Measurements from ENCODE around the gene PHF2. TPM values are rescaled to one million over a fixed set of nuclear protein-coding genes. Genes with fewer than 3 reads are reported as not detected.
A peak's percentile ranks its signal among the peaks of the same experiment; 100 is the strongest.

PHF2 gene
- total and polyA plus RNA-seq, 7 donors, result 10.9 to 31.9 (median 21.4) TPM

GRCh38 chr9:93572636-93573515, 3.5 kb upstream of the PHF2 start:
- Histone ChIP-seq H3K4me1 (peaks cover 0 to 21% (median 15%) of the 10 kb centered on the region in 4 donors), H3K27me3 (no peaks in the 10 kb centered on the region), H3K27ac (no peak overlapping the region), H3K9me3 (no peaks in the 10 kb centered on the region), H3K36me3 (no peaks in the 10 kb centered on the region), H3K4me3 (no peak overlapping the region)
- DNase-seq, result no peak
- WGBS, 2 donors, result 95% methylated on average over 8 of the region's 8 CpGs
- TF ChIP-seq, protein P1, sequence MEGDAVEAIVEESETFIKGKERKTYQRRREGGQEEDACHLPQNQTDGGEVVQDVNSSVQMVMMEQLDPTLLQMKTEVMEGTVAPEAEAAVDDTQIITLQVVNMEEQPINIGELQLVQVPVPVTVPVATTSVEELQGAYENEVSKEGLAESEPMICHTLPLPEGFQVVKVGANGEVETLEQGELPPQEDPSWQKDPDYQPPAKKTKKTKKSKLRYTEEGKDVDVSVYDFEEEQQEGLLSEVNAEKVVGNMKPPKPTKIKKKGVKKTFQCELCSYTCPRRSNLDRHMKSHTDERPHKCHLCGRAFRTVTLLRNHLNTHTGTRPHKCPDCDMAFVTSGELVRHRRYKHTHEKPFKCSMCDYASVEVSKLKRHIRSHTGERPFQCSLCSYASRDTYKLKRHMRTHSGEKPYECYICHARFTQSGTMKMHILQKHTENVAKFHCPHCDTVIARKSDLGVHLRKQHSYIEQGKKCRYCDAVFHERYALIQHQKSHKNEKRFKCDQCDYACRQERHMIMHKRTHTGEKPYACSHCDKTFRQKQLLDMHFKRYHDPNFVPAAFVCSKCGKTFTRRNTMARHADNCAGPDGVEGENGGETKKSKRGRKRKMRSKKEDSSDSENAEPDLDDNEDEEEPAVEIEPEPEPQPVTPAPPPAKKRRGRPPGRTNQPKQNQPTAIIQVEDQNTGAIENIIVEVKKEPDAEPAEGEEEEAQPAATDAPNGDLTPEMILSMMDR (IDR thresholded peaks at IDR 0.05), result no peak
- TF ChIP-seq POLR2A (IDR thresholded peaks at IDR 0.05) (no peak), EP300 (IDR thresholded peaks at IDR 0.05) (no peak), POLR2AphosphoS5 (IDR thresholded peaks at IDR 0.05) (no peak)
- intact Hi-C loops (cut with DNase I), result no loop called here

GRCh38 chr9:93573516-93573828, 2.9 kb upstream of the PHF2 start:
- no peaks in the 10 kb centered on the region for H3K9me3 ChIP-seq
- peaks cover 0 to 27% (median 21%) of the 10 kb centered on the region in 4 donors for H3K4me1 ChIP-seq
- intact Hi-C loops (cut with DNase I), result no loop called here
- WGBS, 2 donors, result 89 to 96% methylated on average over 3 of the region's 3 CpGs
- no peak for DNase-seq
- H3K36me3 ChIP-seq, result no peaks in the 10 kb centered on the region
- no peaks in the 10 kb centered on the region for H3K27me3 ChIP-seq
- H3K27ac ChIP-seq, result no peak overlapping the region
- no peak overlapping the region for H3K4me3 ChIP-seq
- TF ChIP-seq POLR2A (IDR thresholded peaks at IDR 0.05) (no peak), EP300 (IDR thresholded peaks at IDR 0.05) (no peak)

DNA sequence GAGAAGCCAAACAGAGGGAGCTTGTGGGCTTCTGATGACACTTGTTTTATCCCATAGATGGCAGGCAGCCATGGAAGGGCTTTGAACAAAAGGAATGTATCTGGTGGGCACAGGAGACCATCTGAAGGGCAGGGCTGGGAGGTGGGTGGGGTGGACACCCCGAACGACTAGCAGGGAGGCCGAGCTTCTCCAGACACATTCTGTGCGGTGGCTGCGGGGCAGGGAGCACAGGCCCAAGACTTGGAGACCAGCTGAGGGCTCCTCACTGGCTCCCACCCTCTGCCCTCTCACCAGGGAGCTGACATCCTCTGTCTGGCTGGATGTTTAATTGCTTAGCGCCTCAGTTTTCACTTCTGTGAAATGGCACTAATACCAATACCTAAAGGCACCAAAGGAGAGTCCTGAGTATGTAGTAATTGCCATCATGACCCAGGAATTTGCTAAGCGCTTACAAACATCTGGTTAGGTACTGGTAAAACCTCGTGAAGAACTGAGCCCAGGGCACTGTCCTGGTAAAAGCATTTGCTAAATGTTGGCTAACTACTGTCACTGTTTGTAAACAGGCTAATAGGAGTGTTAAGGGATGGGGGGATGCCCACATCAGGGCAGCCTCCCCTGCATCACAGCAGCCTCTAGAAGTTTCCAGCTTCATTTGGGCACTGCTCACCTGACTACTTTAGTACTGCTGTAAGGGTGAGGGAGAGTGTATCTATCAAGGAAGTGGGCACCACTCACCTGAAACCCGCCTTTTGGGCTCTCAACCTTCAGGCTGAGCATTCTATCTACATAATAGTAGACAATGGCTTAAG, 2.1 kb upstream of the PHF2 start:
- Histone ChIP-seq H3K36me3 (no peaks in the 10 kb centered on the region), H3K9me3 (no peaks in the 10 kb centered on the region), H3K27ac (peak overlapping the region in 2 of 4 donors; percentile 91 to 95), H3K4me1 (peaks cover 0 to 35% (median 29%) of the 10 kb centered on the region in 4 donors), H3K4me3 (no peak overlapping the region), H3K27me3 (no peaks in the 10 kb centered on the region)
- intact Hi-C loops (cut with DNase I), result no loop called here
- DNase-seq, result no peak
- TF ChIP-seq, protein P1 (IDR thresholded peaks at IDR 0.05), result no peak
- TF ChIP-seq POLR2AphosphoS5 (IDR thresholded peaks at IDR 0.05), result no peak
- no peak for TF ChIP-seq POLR2A (IDR thresholded peaks at IDR 0.05)
- whole genome bisulfite sequencing, 2 donors, result 86 to 90% methylated on average over 9 of the region's 9 CpGs

- H3K4me3 ChIP-seq, result peak overlapping the region; percentile 71 to 96 (median 84)
- TF ChIP-seq POLR2AphosphoS5 (IDR thresholded peaks at IDR 0.05), result no peak
- no peak for TF ChIP-seq POLR2A (IDR thresholded peaks at IDR 0.05)
- no peak for TF ChIP-seq EP300 (IDR thresholded peaks at IDR 0.05)
- TF ChIP-seq, protein P1 (IDR thresholded peaks at IDR 0.05), result no peak
- peak overlapping the region; percentile 91 to 98 (median 95) for H3K27ac ChIP-seq
- no peaks in the 10 kb centered on the region for H3K9me3 ChIP-seq
- peaks cover 0 to 44% (median 38%) of the 10 kb centered on the region in 4 donors for H3K4me1 ChIP-seq
- no peaks in the 10 kb centered on the region for H3K27me3 ChIP-seq
- H3K36me3 ChIP-seq, result no peaks in the 10 kb centered on the region
- WGBS, 2 donors, result 37 to 39% methylated on average over 30 of the region's 30 CpGs
- intact Hi-C loops (cut with DNase I), result no loop called here
- peak; percentile 64 for DNase-seq
Observed at GRCh38 chr9:93574900-93575795, 1.2 kb upstream of the PHF2 start.

All from sigmoid colon (tissue), 7 donors.